OCI-LY1 (cell line): Measurements from ENCODE around the gene RAB7B.

Experiments used
- H2AFZ ChIP-seq: fragments of 200-600 bp; sonication (generic), shearing (Covaris generic); 2 replicates; pipeline ENCODE4 v1.6.0; 2014; ENCODE audit warnings: antibody characterized with exemption, mild to moderate bottlenecking, low read length
- H3F3A ChIP-seq: fragments of 200-600 bp; sonication (generic), shearing (Covaris generic); 2 replicates; pipeline ENCODE4 v1.6.0; 2014; ENCODE audit warnings: mild to moderate bottlenecking, antibody characterized with exemption, low read length, moderate library complexity; ENCODE audit not compliant: insufficient read depth
- H3K27ac ChIP-seq: fragments of 200-600 bp; sonication (generic); 2 replicates; pipeline ENCODE4 v1.5.1; 2014; ENCODE audit warnings: low read length, mixed run types, mild to moderate bottlenecking, low read depth; ENCODE audit not compliant: poor library complexity, severe bottlenecking
- H3K27me3 ChIP-seq: fragments of 200-600 bp; sonication (generic); 2 replicates; pipeline ENCODE4 v1.6.0; 2014; ENCODE audit warnings: antibody characterized with exemption, mild to moderate bottlenecking, low read length, moderate library complexity; ENCODE audit not compliant: insufficient read depth
- H3K36me3 ChIP-seq: fragments of 200-600 bp; sonication (generic); 2 replicates; pipeline ENCODE4 v1.6.1; 2014; ENCODE audit warnings: mild to moderate bottlenecking, antibody characterized with exemption, low read length, moderate library complexity, mixed read lengths; ENCODE audit not compliant: insufficient read depth
- H3K4me1 ChIP-seq: fragments of 200-600 bp; sonication (generic); 2 replicates; pipeline ENCODE4 v1.5.1; 2014; ENCODE audit warnings: mild to moderate bottlenecking, low read length, moderate library complexity; ENCODE audit not compliant: insufficient read depth, severe bottlenecking
- H3K4me2 ChIP-seq: fragments of 200-600 bp; sonication (generic), shearing (Covaris generic); 2 replicates; pipeline ENCODE4 v1.6.1; 2014; ENCODE audit warnings: low read length
- H3K4me3 ChIP-seq: fragments of 200-600 bp; sonication (generic); 2 replicates; pipeline ENCODE4 v1.5.1; 2014; ENCODE audit warnings: low read length, low read depth, mild to moderate bottlenecking, mixed read lengths; ENCODE audit not compliant: poor library complexity, severe bottlenecking
- H3K79me2 ChIP-seq: fragments of 200-600 bp; shearing (Covaris generic); 2 replicates; pipeline ENCODE4 v1.6.1; 2016; ENCODE audit warnings: mixed run types, low read length, mixed read lengths; ENCODE audit not compliant: insufficient read depth
- H3K9ac ChIP-seq: fragments of 200-600 bp; sonication (generic), shearing (Covaris generic); 2 replicates; pipeline ENCODE4 v1.6.1; 2014; ENCODE audit warnings: mild to moderate bottlenecking, low read length, mixed read lengths
- H3K9me2 ChIP-seq: fragments of 200-600 bp; sonication (generic), shearing (Covaris generic); 2 replicates; pipeline ENCODE4 v1.6.1; 2014; ENCODE audit warnings: low read depth, mild to moderate bottlenecking, low read length, mixed read lengths
- H3K9me3 ChIP-seq: fragments of 200-600 bp; shearing (Covaris generic); 2 replicates; pipeline ENCODE4 v1.6.1; 2014; ENCODE audit warnings: low read length, mixed read lengths
- H4K20me1 ChIP-seq: fragments of 200-600 bp; sonication (generic), shearing (Covaris generic); 2 replicates; pipeline ENCODE4 v1.6.0; 2016; ENCODE audit warnings: mild to moderate bottlenecking, low read length; ENCODE audit not compliant: insufficient read depth
- CTCF ChIP-seq: fragments of 200-600 bp; sonication (generic), shearing (Covaris generic); IDR thresholded peaks from 2 replicates; pipeline ENCODE4 v1.5.1; 2017; ENCODE audit warnings: mild to moderate bottlenecking, antibody characterized with exemption, low read length, moderate library complexity, mixed read lengths
- EZH2 ChIP-seq: fragments of 200-600 bp; sonication (generic), shearing (Covaris generic); IDR thresholded peaks from 2 replicates; pipeline ENCODE4 v1.8.0; 2017; ENCODE audit warnings: borderline replicate concordance, mixed run types, mild to moderate bottlenecking, antibody characterized with exemption, low read length, moderate library complexity, mixed read lengths

RAB7B gene

GRCh38 chr1:205986861-205987260, 16.3 kb downstream of the RAB7B start:
- Histone ChIP-seq H3K4me3 (no peak overlapping the region), H3K27me3 (no peaks in the 10 kb centered on the region), H3K4me1 (no peaks in the 10 kb centered on the region), H3F3A (no peaks in the 10 kb centered on the region), H3K36me3 (no peaks in the 10 kb centered on the region), H3K79me2 (no peaks in the 10 kb centered on the region), H4K20me1 (no peaks in the 10 kb centered on the region), H3K9ac (no peak overlapping the region), H3K9me2 (no peaks in the 10 kb centered on the region), H3K4me2 (no peak overlapping the region), H3K27ac (no peak overlapping the region), H2AFZ (no peak overlapping the region), H3K9me3 (no peaks in the 10 kb centered on the region)
- TF ChIP-seq EZH2, result no peak
- no peak for TF ChIP-seq CTCF

- no peaks in the 10 kb centered on the region; the same call in 1 of the 2 replicates for H3K27me3 ChIP-seq
Measured at GRCh38 chr1:205986292-205986691, 16.9 kb downstream of the RAB7B start.

GRCh38 chr1:205985330-205986005, 17.7 kb downstream of the RAB7B start:
- Histone ChIP-seq H3K9ac (no peak overlapping the region), H2AFZ (no peak overlapping the region), H3K36me3 (no peaks in the 10 kb centered on the region), H3K27ac (no peak overlapping the region), H3K4me1 (no peaks in the 10 kb centered on the region), H3F3A (no peaks in the 10 kb centered on the region), H3K4me2 (no peak overlapping the region), H3K9me3 (no peaks in the 10 kb centered on the region), H3K9me2 (no peaks in the 10 kb centered on the region), H4K20me1 (no peaks in the 10 kb centered on the region), H3K79me2 (no peaks in the 10 kb centered on the region), H3K4me3 (no peak overlapping the region), H3K27me3 (no peaks in the 10 kb centered on the region; the same call in 1 of the 2 replicates)
- TF ChIP-seq CTCF (no peak), EZH2 (no peak)

More at GRCh38 chr1:205986292-205986691, 16.9 kb downstream of the RAB7B start:
- H4K20me1 ChIP-seq, result no peaks in the 10 kb centered on the region
- no peaks in the 10 kb centered on the region for H3K9me3 ChIP-seq
- no peaks in the 10 kb centered on the region for H3K9me2 ChIP-seq
- H2AFZ ChIP-seq, result no peak overlapping the region
- H3F3A ChIP-seq, result no peaks in the 10 kb centered on the region
- H3K36me3 ChIP-seq, result no peaks in the 10 kb centered on the region
- no peak overlapping the region for H3K27ac ChIP-seq
- no peaks in the 10 kb centered on the region for H3K4me1 ChIP-seq
- no peaks in the 10 kb centered on the region for H3K79me2 ChIP-seq
- H3K4me2 ChIP-seq, result no peak overlapping the region
- no peak overlapping the region for H3K4me3 ChIP-seq
- H3K9ac ChIP-seq, result no peak overlapping the region
- TF ChIP-seq EZH2, result no peak
- TF ChIP-seq CTCF, result no peak
